Suprapubic skin (tissue), 3 donors: Measurements from ENCODE around the gene PDCD6IP.
"Not testable (repeated sequence)": the region's sequence is repeated elsewhere in the genome, so short reads cannot be mapped to it uniquely, and the experiment has no call there.

Experiments
- EP300 ChIP-seq: sonication (generic); formaldehyde crosslinking; IDR thresholded peaks from one replicate; pipeline ENCODE4 v1.6.1; 2017; ENCODE audit warnings: antibody characterized with exemption
- POLR2A ChIP-seq, 2 donors: fragments of 450-650 bp; IDR thresholded peaks; one replicate each; pipeline ENCODE4 v1.6.1; 2017; ENCODE audit warnings: antibody characterized with exemption in 2 of 2, mild to moderate bottlenecking in 2 of 2, moderate library complexity in 2 of 2
- TF ChIP-seq, protein P1 (sequence below), 2 donors: fragments of 200-600 bp in 1 of 2; fragments of 450-650 bp in 1 of 2; sonication (generic) in 1 of 2; IDR thresholded peaks; one replicate each; pipeline ENCODE4 v1.5.1; 2016 to 2019; ENCODE audit warnings: antibody characterized with exemption in 2 of 2, mild to moderate bottlenecking in 1 of 2, moderate library complexity in 1 of 2

- not testable (repeated sequence) for TF ChIP-seq POLR2A (IDR thresholded peaks at IDR 0.05); EP300
- TF ChIP-seq, protein P1, sequence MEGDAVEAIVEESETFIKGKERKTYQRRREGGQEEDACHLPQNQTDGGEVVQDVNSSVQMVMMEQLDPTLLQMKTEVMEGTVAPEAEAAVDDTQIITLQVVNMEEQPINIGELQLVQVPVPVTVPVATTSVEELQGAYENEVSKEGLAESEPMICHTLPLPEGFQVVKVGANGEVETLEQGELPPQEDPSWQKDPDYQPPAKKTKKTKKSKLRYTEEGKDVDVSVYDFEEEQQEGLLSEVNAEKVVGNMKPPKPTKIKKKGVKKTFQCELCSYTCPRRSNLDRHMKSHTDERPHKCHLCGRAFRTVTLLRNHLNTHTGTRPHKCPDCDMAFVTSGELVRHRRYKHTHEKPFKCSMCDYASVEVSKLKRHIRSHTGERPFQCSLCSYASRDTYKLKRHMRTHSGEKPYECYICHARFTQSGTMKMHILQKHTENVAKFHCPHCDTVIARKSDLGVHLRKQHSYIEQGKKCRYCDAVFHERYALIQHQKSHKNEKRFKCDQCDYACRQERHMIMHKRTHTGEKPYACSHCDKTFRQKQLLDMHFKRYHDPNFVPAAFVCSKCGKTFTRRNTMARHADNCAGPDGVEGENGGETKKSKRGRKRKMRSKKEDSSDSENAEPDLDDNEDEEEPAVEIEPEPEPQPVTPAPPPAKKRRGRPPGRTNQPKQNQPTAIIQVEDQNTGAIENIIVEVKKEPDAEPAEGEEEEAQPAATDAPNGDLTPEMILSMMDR (IDR thresholded peaks at IDR 0.05) = not testable (repeated sequence)
Measured at GRCh38 chr3:33857701-33858100, 59.3 kb downstream of the PDCD6IP start.
